ENCODE results near the gene DEFB129. TPM values are rescaled to one million over a fixed set of nuclear protein-coding genes. Genes with fewer than 3 reads are reported as not detected.
A peak's percentile ranks its signal among the peaks of the same experiment; 100 is the strongest.
"Not testable (repeated sequence)": the region's sequence is repeated elsewhere in the genome, so short reads cannot be mapped to it uniquely, and the experiment has no call there.

The DEFB129 gene
- total and polyA plus RNA-seq, 2 donors, result not detected

GRCh38 chr20:237929-238328 lies 10.9 kb downstream of the DEFB129 start:
- DNase-seq (ENCODE audit: low read depth in 6 of 9, low spot score in 9 of 9), result peak in 1 of 9 donors; percentile 37
- Histone ChIP-seq H3K4me3 (ENCODE audit: low read length in 2 of 2) (no peak overlapping the region), H3K27ac (ENCODE audit: low read depth in 1 of 2, low read length in 1 of 2) (peak overlapping the region; percentile 25 to 49), H3K9me3 (ENCODE audit: control insufficient read depth in 2 of 2, insufficient read depth in 1 of 2, low read length in 1 of 2) (no peaks in the 10 kb centered on the region), H3K27me3 (ENCODE audit: control insufficient read depth in 2 of 2, insufficient read depth in 1 of 2, low read length in 1 of 2) (no peaks in the 10 kb centered on the region), H3K4me1 (ENCODE audit: control insufficient read depth in 2 of 2, insufficient read depth in 2 of 2, low read length in 2 of 2) (peaks cover 2 to 6% of the 10 kb centered on the region in 2 donors), H3K36me3 (ENCODE audit: control insufficient read depth in 2 of 2, insufficient read depth in 2 of 2, low read length in 1 of 2) (no peaks in the 10 kb centered on the region)
- WGBS, result 63% methylated on average over 3 of the region's 3 CpGs

- WGBS, result 95% methylated on average over 2 of the region's 2 CpGs
- H3K36me3 ChIP-seq (ENCODE audit: control insufficient read depth in 2 of 2, insufficient read depth in 2 of 2, low read length in 1 of 2), result no peaks in the 10 kb centered on the region
Measured at GRCh38 chr20:242905-243304, 15.8 kb downstream of the DEFB129 start.

GRCh38 chr20:251354-251753 lies 24.3 kb downstream of the DEFB129 start:
- no peaks in the 10 kb centered on the region for H3K9me3 ChIP-seq (ENCODE audit: control insufficient read depth in 2 of 2, insufficient read depth in 1 of 2, low read length in 1 of 2)
- no peaks in the 10 kb centered on the region for H3K27me3 ChIP-seq (ENCODE audit: control insufficient read depth in 2 of 2, insufficient read depth in 1 of 2, low read length in 1 of 2)
- 43% methylated on average over 2 of the region's 2 CpGs for WGBS
- H3K36me3 ChIP-seq (ENCODE audit: control insufficient read depth in 2 of 2, insufficient read depth in 2 of 2, low read length in 1 of 2), result no peaks in the 10 kb centered on the region
- H3K4me3 ChIP-seq (ENCODE audit: low read length in 2 of 2), result no peak overlapping the region
- peak overlapping the region in 1 of 2 donors; percentile 31 for H3K27ac ChIP-seq (ENCODE audit: low read depth in 1 of 2, low read length in 1 of 2)
- H3K4me1 ChIP-seq (ENCODE audit: control insufficient read depth in 2 of 2, insufficient read depth in 2 of 2, low read length in 2 of 2), result no peaks in the 10 kb centered on the region
- peak in 1 of 9 donors; percentile 51 for DNase-seq (ENCODE audit: low read depth in 6 of 9, low spot score in 9 of 9)

More at GRCh38 chr20:242905-243304, 15.8 kb downstream of the DEFB129 start:
- Histone ChIP-seq H3K4me1 (ENCODE audit: control insufficient read depth in 2 of 2, insufficient read depth in 2 of 2, low read length in 2 of 2) (peaks cover 0 to 4% of the 10 kb centered on the region in 2 donors), H3K9me3 (ENCODE audit: control insufficient read depth in 2 of 2, insufficient read depth in 1 of 2, low read length in 1 of 2) (no peaks in the 10 kb centered on the region), H3K27ac (ENCODE audit: low read depth in 1 of 2, low read length in 1 of 2) (no peak overlapping the region), H3K4me3 (ENCODE audit: low read length in 2 of 2) (no peak overlapping the region), H3K27me3 (ENCODE audit: control insufficient read depth in 2 of 2, insufficient read depth in 1 of 2, low read length in 1 of 2) (no peaks in the 10 kb centered on the region)
- DNase-seq (ENCODE audit: low read depth in 6 of 9, low spot score in 9 of 9), result no peak

GRCh38 chr20:252801-253200 lies 25.7 kb downstream of the DEFB129 start:
- Histone ChIP-seq H3K27me3 (ENCODE audit: control insufficient read depth in 2 of 2, insufficient read depth in 1 of 2, low read length in 1 of 2) (no peaks in the 10 kb centered on the region), H3K9me3 (ENCODE audit: control insufficient read depth in 2 of 2, insufficient read depth in 1 of 2, low read length in 1 of 2) (no peaks in the 10 kb centered on the region), H3K4me1 (ENCODE audit: control insufficient read depth in 2 of 2, insufficient read depth in 2 of 2, low read length in 2 of 2) (no peaks in the 10 kb centered on the region), H3K36me3 (ENCODE audit: control insufficient read depth in 2 of 2, insufficient read depth in 2 of 2, low read length in 1 of 2) (no peaks in the 10 kb centered on the region), H3K27ac (ENCODE audit: low read depth in 1 of 2, low read length in 1 of 2) (no peak overlapping the region), H3K4me3 (ENCODE audit: low read length in 2 of 2) (no peak overlapping the region)
- no peak for DNase-seq (ENCODE audit: low read depth in 6 of 9, low spot score in 9 of 9)
- WGBS, result 96% methylated on average over 2 of the region's 2 CpGs

DNA sequence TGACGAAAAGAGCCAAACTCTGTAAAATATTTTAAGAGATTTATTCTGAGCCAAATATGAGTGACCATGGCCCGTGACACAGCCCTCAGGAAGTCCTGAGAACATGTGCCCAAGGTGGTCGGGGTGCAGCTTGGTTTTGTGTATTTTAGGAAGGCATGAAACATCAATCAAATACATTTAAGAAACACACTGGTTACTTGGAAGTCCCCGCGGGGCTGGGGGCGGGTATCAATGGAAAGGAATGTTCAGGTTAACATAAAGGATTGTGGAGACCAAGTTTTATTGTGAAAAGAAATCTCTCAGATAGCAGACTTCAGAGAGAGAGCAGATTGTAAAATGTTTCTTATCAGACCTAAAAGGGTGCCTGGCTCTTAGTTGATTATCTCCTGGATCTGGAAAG lies 26.4 kb downstream of the DEFB129 start:
- not testable (repeated sequence) for H3K4me3 ChIP-seq (ENCODE audit: low read length in 2 of 2); H3K4me1 ChIP-seq (ENCODE audit: control insufficient read depth in 2 of 2, insufficient read depth in 2 of 2, low read length in 2 of 2); H3K36me3 ChIP-seq (ENCODE audit: control insufficient read depth in 2 of 2, insufficient read depth in 2 of 2, low read length in 1 of 2); DNase-seq (ENCODE audit: low read depth in 6 of 9, low spot score in 9 of 9); H3K9me3 ChIP-seq (ENCODE audit: control insufficient read depth in 2 of 2, insufficient read depth in 1 of 2, low read length in 1 of 2); H3K27ac ChIP-seq (ENCODE audit: low read depth in 1 of 2, low read length in 1 of 2); H3K27me3 ChIP-seq (ENCODE audit: control insufficient read depth in 2 of 2, insufficient read depth in 1 of 2, low read length in 1 of 2)
- 77% methylated on average over 6 of the region's 6 CpGs for WGBS

GRCh38 chr20:257419-257818 lies 30.4 kb downstream of the DEFB129 start, which contains the start of gene DEFB132:
Gene DEFB132 (plus strand): TSS chr20:257724. CDS start chr20:257779, 55 bp downstream.
- no peak for DNase-seq (ENCODE audit: low read depth in 6 of 9, low spot score in 9 of 9)
- Histone ChIP-seq H3K9me3 (ENCODE audit: control insufficient read depth in 2 of 2, insufficient read depth in 1 of 2, low read length in 1 of 2) (no peaks in the 10 kb centered on the region), H3K36me3 (ENCODE audit: control insufficient read depth in 2 of 2, insufficient read depth in 2 of 2, low read length in 1 of 2) (no peaks in the 10 kb centered on the region), H3K4me1 (ENCODE audit: control insufficient read depth in 2 of 2, insufficient read depth in 2 of 2, low read length in 2 of 2) (no peaks in the 10 kb centered on the region), H3K27me3 (ENCODE audit: control insufficient read depth in 2 of 2, insufficient read depth in 1 of 2, low read length in 1 of 2) (no peaks in the 10 kb centered on the region), H3K4me3 (ENCODE audit: low read length in 2 of 2) (no peak within 1 kb of the TSS), H3K27ac (ENCODE audit: low read depth in 1 of 2, low read length in 1 of 2) (no peak within 1 kb of the TSS)
- WGBS, result 96% methylated on average over 7 of the region's 7 CpGs

- WGBS, result 89% methylated on average over 4 of the region's 4 CpGs
- Histone ChIP-seq H3K9me3 (ENCODE audit: control insufficient read depth in 2 of 2, insufficient read depth in 1 of 2, low read length in 1 of 2) (no peaks in the 10 kb centered on the region), H3K27me3 (ENCODE audit: control insufficient read depth in 2 of 2, insufficient read depth in 1 of 2, low read length in 1 of 2) (no peaks in the 10 kb centered on the region), H3K27ac (ENCODE audit: low read depth in 1 of 2, low read length in 1 of 2) (no peak overlapping the region), H3K4me1 (ENCODE audit: control insufficient read depth in 2 of 2, insufficient read depth in 2 of 2, low read length in 2 of 2) (no peaks in the 10 kb centered on the region), H3K36me3 (ENCODE audit: control insufficient read depth in 2 of 2, insufficient read depth in 2 of 2, low read length in 1 of 2) (no peaks in the 10 kb centered on the region), H3K4me3 (ENCODE audit: low read length in 2 of 2) (no peak overlapping the region)
- DNase-seq (ENCODE audit: low read depth in 6 of 9, low spot score in 9 of 9), result no peak
Measured at GRCh38 chr20:258269-258858, 31.3 kb downstream of the DEFB129 start.

- WGBS, result 49% methylated on average over 8 of the region's 8 CpGs
- no peak overlapping the region for H3K27ac ChIP-seq (ENCODE audit: low read depth in 1 of 2, low read length in 1 of 2)
Measured at GRCh38 chr20:258963-259362, 31.9 kb downstream of the DEFB129 start.

GRCh38 chr20:259981-260380 lies 32.9 kb downstream of the DEFB129 start:
- Histone ChIP-seq H3K36me3 (ENCODE audit: control insufficient read depth in 2 of 2, insufficient read depth in 2 of 2, low read length in 1 of 2) (no peaks in the 10 kb centered on the region), H3K4me1 (ENCODE audit: control insufficient read depth in 2 of 2, insufficient read depth in 2 of 2, low read length in 2 of 2) (no peaks in the 10 kb centered on the region), H3K27ac (ENCODE audit: low read depth in 1 of 2, low read length in 1 of 2) (no peak overlapping the region), H3K27me3 (ENCODE audit: control insufficient read depth in 2 of 2, insufficient read depth in 1 of 2, low read length in 1 of 2) (peaks cover 0 to 3% of the 10 kb centered on the region in 2 donors), H3K9me3 (ENCODE audit: control insufficient read depth in 2 of 2, insufficient read depth in 1 of 2, low read length in 1 of 2) (no peaks in the 10 kb centered on the region), H3K4me3 (ENCODE audit: low read length in 2 of 2) (no peak overlapping the region)
- DNase-seq (ENCODE audit: low read depth in 6 of 9, low spot score in 9 of 9), result no peak
- 96% methylated on average over 2 of the region's 2 CpGs for WGBS

More at GRCh38 chr20:258963-259362, 31.9 kb downstream of the DEFB129 start:
- no peaks in the 10 kb centered on the region for H3K4me1 ChIP-seq (ENCODE audit: control insufficient read depth in 2 of 2, insufficient read depth in 2 of 2, low read length in 2 of 2)
- DNase-seq (ENCODE audit: low read depth in 6 of 9, low spot score in 9 of 9), result peak in 2 of 9 donors; percentile 27 to 44
- H3K27me3 ChIP-seq (ENCODE audit: control insufficient read depth in 2 of 2, insufficient read depth in 1 of 2, low read length in 1 of 2), result peaks cover 0 to 3% of the 10 kb centered on the region in 2 donors
- H3K4me3 ChIP-seq (ENCODE audit: low read length in 2 of 2), result no peak overlapping the region
- H3K9me3 ChIP-seq (ENCODE audit: control insufficient read depth in 2 of 2, insufficient read depth in 1 of 2, low read length in 1 of 2), result no peaks in the 10 kb centered on the region
- no peaks in the 10 kb centered on the region for H3K36me3 ChIP-seq (ENCODE audit: control insufficient read depth in 2 of 2, insufficient read depth in 2 of 2, low read length in 1 of 2)
